ENCODE data around the gene ACTRT2. TPM values are rescaled to one million over a fixed set of nuclear protein-coding genes. Genes with fewer than 3 reads are reported as not detected.

Gene ACTRT2
- total and polyA plus RNA-seq, 12 donors: not detected

- DNase-seq: no peak
- Histone ChIP-seq H3K36me3 (replicated peaks in 1 of 2) (no peaks in the 10 kb centered on the region), H3K4me1 (replicated peaks in 1 of 2) (no peaks in the 10 kb centered on the region), H3K9me3 (replicated peaks in 1 of 3) (no peaks in the 10 kb centered on the region), H3K27ac (no peak overlapping the region), H3K4me3 (no peak overlapping the region), H3K27me3 (peaks cover 21% of the 10 kb centered on the region)
- intact Hi-C loops (cut with DNase I): no loop called here
- WGBS, 4 donors: 83 to 91% (median 86%) methylated on average over 9 of the region's 9 CpGs
- TF ChIP-seq POLR2A (IDR thresholded peaks at IDR 0.05) (no peak), CTCF (IDR thresholded peaks at IDR 0.05) (no peak)
These were observed 32.2 kb downstream of the ACTRT2 start for GRCh38 chr1:3053366-3053980.

- peaks cover 21% of the 10 kb centered on the region for H3K27me3 ChIP-seq
- intact Hi-C loops (cut with DNase I): no loop called here
These were observed 32.7 kb downstream of the ACTRT2 start for GRCh38 chr1:3053986-3054385.

GRCh38 chr1:3054474-3054873 is 33.2 kb downstream of the ACTRT2 start:
- peaks cover 21% of the 10 kb centered on the region for H3K27me3 ChIP-seq

More at GRCh38 chr1:3053986-3054385, 32.7 kb downstream of the ACTRT2 start:
- TF ChIP-seq POLR2A (IDR thresholded peaks at IDR 0.05) (no peak), CTCF (IDR thresholded peaks at IDR 0.05) (no peak)
- Histone ChIP-seq H3K9me3 (replicated peaks in 1 of 3) (no peaks in the 10 kb centered on the region), H3K36me3 (replicated peaks in 1 of 2) (no peaks in the 10 kb centered on the region), H3K4me3 (no peak overlapping the region), H3K4me1 (replicated peaks in 1 of 2) (no peaks in the 10 kb centered on the region), H3K27ac (no peak overlapping the region)
- WGBS, 4 donors: 71 to 92% (median 79%) methylated on average over 5 to 6 of the region's 6 CpGs
- DNase-seq: no peak

GRCh38 chr1:3055051-3055450 is 33.8 kb downstream of the ACTRT2 start:
- Histone ChIP-seq H3K27ac (no peak overlapping the region), H3K36me3 (replicated peaks in 1 of 2) (no peaks in the 10 kb centered on the region), H3K4me3 (no peak overlapping the region), H3K9me3 (replicated peaks in 1 of 3) (no peaks in the 10 kb centered on the region), H3K27me3 (peaks cover 21% of the 10 kb centered on the region), H3K4me1 (replicated peaks in 1 of 2) (no peaks in the 10 kb centered on the region)
- DNase-seq: no peak
- WGBS, 4 donors: 77 to 89% (median 82%) methylated on average over 5 to 9 of the region's 9 CpGs
- TF ChIP-seq CTCF (IDR thresholded peaks at IDR 0.05): no peak
- TF ChIP-seq POLR2A (IDR thresholded peaks at IDR 0.05): no peak
- intact Hi-C loops (cut with DNase I): loop anchor here in 1 of 2 donors (5.0 kb wide), 1 partner anchor 403 kb away; no protein-coding TSS in a partner anchor

More at GRCh38 chr1:3054474-3054873, 33.2 kb downstream of the ACTRT2 start:
- intact Hi-C loops (cut with DNase I): no loop called here
- TF ChIP-seq CTCF (IDR thresholded peaks at IDR 0.05): no peak
- no peak for TF ChIP-seq POLR2A (IDR thresholded peaks at IDR 0.05)
- H3K4me1 ChIP-seq (replicated peaks in 1 of 2): no peaks in the 10 kb centered on the region
- WGBS, 4 donors: 78 to 81% (median 80%) methylated on average over 11 to 12 of the region's 12 CpGs
- H3K4me3 ChIP-seq: no peak overlapping the region
- no peak overlapping the region for H3K27ac ChIP-seq
- H3K9me3 ChIP-seq (replicated peaks in 1 of 3): no peaks in the 10 kb centered on the region
- no peak for DNase-seq
- no peaks in the 10 kb centered on the region for H3K36me3 ChIP-seq (replicated peaks in 1 of 2)

Data from adrenal gland (tissue), 12 donors.